GM19193 (cell line): ENCODE results near the gene KIF26B.

Experiments used
- POLR2A ChIP-seq: IDR thresholded peaks from 4 replicates; pipeline ENCODE4 v1.6.1; 2011; ENCODE audit not compliant: insufficient read depth, insufficient read length; ENCODE audit errors: extremely low read depth

Gene KIF26B

GRCh38 chr1:245225322-245226202, 70.8 kb downstream of the KIF26B start:
- TF ChIP-seq POLR2A: no peak

- TF ChIP-seq POLR2A: no peak
Observed at GRCh38 chr1:245226203-245226499, 71.4 kb downstream of the KIF26B start.

GRCh38 chr1:245229051-245229450, 74.3 kb downstream of the KIF26B start:
- TF ChIP-seq POLR2A: no peak

GRCh38 chr1:245232931-245233330, 78.1 kb downstream of the KIF26B start:
- no peak for TF ChIP-seq POLR2A

- no peak for TF ChIP-seq POLR2A
Observed at GRCh38 chr1:245234217-245235081, 79.7 kb downstream of the KIF26B start.

- TF ChIP-seq POLR2A: no peak
Observed at GRCh38 chr1:245235156-245235555, 80.4 kb downstream of the KIF26B start.

GRCh38 chr1:245240648-245241165, 85.9 kb downstream of the KIF26B start:
- TF ChIP-seq POLR2A: no peak

- no peak for TF ChIP-seq POLR2A
Observed at GRCh38 chr1:245241526-245242130, 86.8 kb downstream of the KIF26B start.

- no peak for TF ChIP-seq POLR2A
Observed at GRCh38 chr1:245242989-245243388, 88.2 kb downstream of the KIF26B start.

- no peak for TF ChIP-seq POLR2A
Observed at GRCh38 chr1:245245021-245245667, 90.4 kb downstream of the KIF26B start.

- TF ChIP-seq POLR2A: no peak
Observed at GRCh38 chr1:245246433-245246832, 91.6 kb downstream of the KIF26B start.

GRCh38 chr1:245247356-245247755, 92.6 kb downstream of the KIF26B start:
- no peak for TF ChIP-seq POLR2A

GRCh38 chr1:245247801-245248200, 93.0 kb downstream of the KIF26B start:
- no peak for TF ChIP-seq POLR2A

- no peak for TF ChIP-seq POLR2A
Observed at GRCh38 chr1:245248231-245248731, 93.5 kb downstream of the KIF26B start.
